A204.1 (cell line): ENCODE results near the gene GPR27.
A peak's percentile ranks its signal among the peaks of the same experiment; 100 is the strongest.

Experiments used
- FAIRE-seq: peaks from 2 replicates; lab custom pipeline; 2012; peaks lifted over from hg19 to GRCh38; lab: Jason Lieb, UNC

Gene GPR27

DNA sequence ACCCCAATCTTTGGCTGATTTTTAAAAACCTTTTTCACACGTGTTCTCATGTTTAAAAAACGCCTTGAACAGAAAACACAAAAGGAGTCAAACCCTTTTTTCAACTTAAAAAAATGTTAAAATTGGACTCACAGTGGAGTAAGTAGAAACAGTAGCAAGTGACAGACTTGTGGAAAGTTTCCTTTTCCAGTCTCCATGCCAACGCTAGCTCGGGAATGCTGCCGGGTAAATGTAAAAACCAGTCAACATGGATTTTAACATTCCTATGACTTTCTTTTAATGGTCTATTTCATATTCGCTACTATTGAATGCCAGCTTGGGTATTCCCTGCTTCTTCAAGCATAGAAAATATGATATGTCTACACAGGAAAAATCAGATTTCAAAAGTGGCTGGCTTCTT is 32.9 kb downstream of the GPR27 start:
- FAIRE-seq, result no peak

DNA sequence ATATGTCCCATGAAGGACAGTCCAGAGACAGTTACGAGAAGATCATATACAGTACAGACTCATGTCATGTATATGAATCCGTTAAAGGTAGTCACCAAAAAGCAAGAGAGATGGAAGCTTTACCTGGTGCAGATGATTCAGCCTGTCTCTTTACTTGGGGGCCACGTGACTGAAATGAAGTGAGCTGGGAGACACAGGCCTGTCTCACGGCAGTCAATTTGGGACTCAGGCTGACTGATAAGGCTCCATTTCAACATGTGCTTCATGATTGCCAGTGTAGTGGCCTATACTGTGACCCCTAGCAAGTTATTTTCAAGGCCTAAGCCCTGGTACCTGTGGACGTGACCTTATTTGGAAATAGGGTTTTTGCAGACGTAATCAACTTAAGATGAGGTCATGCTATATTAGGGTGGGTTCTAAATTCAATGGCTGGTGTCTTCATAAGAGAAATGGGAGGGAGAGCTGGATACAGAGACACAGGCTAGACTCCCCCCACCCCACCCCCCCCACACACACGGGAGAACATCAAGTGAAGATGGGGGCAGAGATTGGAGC is 34.3 kb downstream of the GPR27 start:
- no peak for FAIRE-seq

DNA sequence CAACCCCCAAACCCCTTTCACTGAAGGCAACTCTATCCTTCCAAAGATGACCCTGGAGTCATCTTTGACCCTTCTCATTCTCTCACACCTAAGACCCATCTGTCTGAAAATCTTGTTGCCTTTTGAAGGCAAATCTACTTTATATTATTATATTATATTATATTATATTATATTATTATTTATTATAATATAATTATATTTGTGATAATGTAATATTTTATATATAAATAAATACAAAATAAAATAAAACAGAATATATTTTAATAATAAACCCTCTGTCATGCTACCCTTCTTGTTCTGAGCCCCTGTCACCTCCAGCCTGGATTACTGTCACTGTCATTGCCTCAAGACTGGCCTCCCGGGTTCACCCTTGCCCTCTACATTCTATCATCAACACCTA is 36.3 kb downstream of the GPR27 start:
- FAIRE-seq, result peak; percentile 11

DNA sequence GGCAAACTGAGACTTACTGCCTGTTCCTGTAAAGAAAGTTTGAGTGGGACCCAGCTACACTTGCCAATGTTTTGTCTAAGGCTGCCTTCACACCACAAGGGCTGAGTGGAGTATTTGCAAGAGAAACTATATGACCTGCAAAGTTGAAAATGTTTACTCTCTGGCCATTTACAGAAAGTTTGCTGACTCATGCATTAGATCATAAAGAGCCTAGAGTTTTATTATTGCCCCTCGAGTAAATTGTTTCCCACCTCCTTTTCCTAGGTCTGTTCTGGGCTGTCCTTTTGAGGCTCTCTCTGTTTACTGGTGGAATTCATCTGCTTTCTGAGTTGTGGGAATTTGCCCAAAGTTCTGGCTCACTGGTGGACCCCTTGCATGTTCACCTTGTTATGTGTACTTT is 38.0 kb downstream of the GPR27 start:
- FAIRE-seq, result no peak

DNA sequence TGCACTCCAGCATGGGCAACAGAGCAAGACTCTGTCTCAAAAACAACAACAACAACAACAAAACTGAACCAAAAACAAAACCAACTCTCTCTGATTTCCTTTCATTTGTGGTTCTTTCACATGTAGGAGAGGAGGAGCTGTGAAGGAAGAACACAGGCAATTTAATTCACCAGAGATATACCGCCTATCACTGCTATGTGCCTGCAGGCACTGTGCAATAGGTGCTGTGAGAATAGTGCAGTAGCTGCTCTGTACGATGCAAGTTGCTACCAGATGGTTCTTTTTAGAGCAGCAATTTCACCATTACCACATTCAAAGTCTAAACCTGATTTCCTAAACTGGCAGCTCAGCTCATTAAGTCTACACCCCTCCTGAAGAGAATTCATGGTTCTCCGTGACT is 42.6 kb downstream of the GPR27 start:
- FAIRE-seq, result no peak

DNA sequence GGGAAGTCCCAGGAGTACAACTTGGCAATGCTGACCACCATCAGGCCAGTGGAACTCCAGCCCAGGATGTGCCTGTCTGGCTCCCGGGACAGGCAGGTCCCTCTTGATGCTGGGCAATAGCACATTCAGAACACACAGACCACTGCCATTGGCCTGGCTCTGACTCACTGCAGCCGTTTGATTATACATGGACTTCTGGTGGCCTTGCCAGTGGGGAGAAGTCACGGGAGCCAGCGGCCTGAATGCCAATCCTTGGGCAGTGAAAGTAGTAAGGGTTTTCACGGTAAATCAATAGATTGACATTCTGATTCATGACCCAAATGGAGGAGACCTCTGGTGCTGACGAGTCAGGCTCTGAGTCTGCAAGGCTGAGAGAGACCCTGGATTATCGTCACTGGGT is 43.8 kb downstream of the GPR27 start:
- no peak for FAIRE-seq

DNA sequence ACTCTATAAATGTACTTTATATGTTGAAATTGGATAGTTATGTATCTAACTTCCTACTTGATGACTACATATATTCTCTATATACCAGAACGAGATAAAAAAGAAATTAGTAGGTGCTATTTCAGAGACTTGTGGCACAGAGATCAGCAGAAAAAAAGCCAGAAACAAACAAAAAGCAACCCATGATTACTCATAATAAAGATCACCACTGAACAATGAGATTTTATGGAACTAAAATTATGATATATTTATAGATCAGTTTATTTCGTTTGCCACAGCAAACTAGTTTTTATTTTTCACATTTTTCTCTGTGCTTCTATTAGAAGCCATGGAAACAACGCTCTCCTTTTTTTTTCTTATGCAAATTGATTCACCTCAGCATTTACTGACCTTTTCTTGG is 46.4 kb downstream of the GPR27 start:
- FAIRE-seq, result no peak

DNA sequence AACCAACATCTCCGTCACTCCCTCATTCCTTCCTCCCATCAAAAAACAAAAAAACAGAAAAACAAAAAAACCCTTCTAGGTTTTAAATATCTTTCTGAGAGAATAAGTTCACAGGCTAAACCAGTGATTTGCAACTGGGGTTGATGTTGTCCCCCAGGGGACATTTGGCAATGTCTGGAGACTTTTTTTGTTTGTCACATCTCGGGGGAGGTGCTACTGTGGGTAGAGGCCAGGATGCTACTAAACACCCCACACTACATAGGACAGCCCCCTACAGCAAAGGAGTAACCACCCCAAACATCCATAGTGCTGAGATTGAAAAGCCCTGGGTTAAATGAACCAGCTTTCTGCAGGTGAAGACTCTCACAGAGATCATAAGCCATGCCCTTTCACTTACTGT is 48.3 kb downstream of the GPR27 start:
- no peak for FAIRE-seq

DNA sequence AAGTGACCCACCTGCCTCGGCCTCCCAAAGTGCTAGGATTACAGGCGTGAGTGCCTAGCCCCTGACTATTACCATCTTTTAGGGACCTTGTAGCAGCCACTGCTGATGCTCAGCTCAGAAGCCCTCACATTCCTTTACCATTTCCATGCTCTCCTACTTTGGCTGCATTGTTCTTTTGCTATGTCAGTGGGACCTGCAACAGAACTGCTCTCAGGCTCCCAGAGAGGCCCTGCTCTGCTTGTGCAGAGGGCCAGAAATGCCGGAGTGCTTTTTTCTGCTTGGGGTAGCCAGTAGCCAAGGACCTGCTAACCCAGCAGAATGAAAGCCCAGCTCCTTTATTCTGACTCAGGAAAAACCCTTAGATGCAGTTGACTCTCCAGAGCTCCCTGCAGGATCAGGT is 49.6 kb downstream of the GPR27 start:
- no peak for FAIRE-seq

DNA sequence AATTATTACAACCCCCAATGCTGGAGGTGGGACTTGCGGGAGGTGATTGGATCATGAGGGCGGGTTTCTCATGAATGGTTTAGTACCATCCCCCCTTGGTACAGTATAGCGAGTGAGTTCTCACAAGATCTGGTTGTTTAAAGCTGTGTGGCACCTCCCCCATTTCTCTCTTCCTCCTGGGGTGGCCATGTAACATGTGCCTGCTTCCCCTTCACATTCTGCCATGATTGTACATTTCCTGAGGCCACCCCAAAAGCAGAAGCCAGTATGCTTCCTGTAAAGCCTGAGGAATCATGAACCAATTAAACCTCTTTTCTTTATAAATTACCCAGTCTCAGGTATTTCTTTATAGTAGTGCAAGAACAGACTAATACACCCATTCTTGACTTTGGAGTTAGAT is 51.5 kb downstream of the GPR27 start:
- FAIRE-seq, result no peak

DNA sequence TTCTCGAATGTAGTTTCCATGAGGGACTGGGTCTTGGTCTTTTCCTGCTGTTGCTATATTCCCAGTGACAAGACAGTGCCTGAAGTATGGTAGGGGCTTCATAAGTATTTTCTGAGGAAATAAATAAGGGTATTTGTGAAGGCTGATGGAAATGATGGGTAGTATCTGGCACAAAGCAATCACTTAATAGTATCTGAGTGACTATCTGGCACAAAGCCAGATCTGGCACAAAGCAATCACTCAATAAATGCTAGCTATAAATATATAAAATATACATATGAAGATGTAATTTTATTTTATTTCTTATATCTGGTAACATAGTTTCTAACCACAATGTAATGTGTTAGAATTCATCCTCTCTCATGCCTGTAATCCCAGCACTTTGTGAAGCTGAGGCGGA is 52.0 kb downstream of the GPR27 start:
- FAIRE-seq, result no peak
